ENCODE results near the gene LRG1. TPM values are rescaled to one million over a fixed set of nuclear protein-coding genes. Genes with fewer than 3 reads are reported as not detected.

Gene LRG1
- total and polyA plus RNA-seq, 10 of the 15 experiments (the other 5 are each of a cell fraction or from before 2014, with no cell fraction given), result 0.29 to 4.7 (median 0.58) TPM

- ChIA-PET SMC1A (ENCODE audit: uncharacterized antibody, unreplicated experiment) (interaction anchor here (1.0 to 1.1 kb wide), 2 partner anchors 23 to 66 kb away, joined by 3 read pairs; no protein-coding TSS in a partner anchor), RAD21 (ENCODE audit: unreplicated experiment) (interaction anchor here (2.5 kb wide), 1 partner anchor 70 kb away, joined by 16 read pairs; no protein-coding TSS in a partner anchor), POLR2A (interaction anchor here (0.6 kb wide), 1 partner anchor 15 kb away, joined by 3 read pairs; no protein-coding TSS in a partner anchor), CTCF (interaction anchor here (0.6 to 10.1 kb wide), 11 partner anchors 10 to 1238 kb away, joined by 3 to 94 read pairs (median 3); partner anchors contain the start of gene NRTN)
- no peak overlapping the region for H2AFZ ChIP-seq (ENCODE audit: control insufficient read depth, low read depth, low read length)
- WGBS (ENCODE audit: insufficient coverage, insufficient replicate concordance, low lambda C conversion rate, missing lambda C conversion rate), result 41% methylated on average over 35 of the region's 35 CpGs
- H3K79me2 ChIP-seq (ENCODE audit: control insufficient read depth, insufficient read depth, low read length), result no peaks in the 10 kb centered on the region
- H4K20me1 ChIP-seq (ENCODE audit: control insufficient read depth, insufficient read depth), result no peaks in the 10 kb centered on the region
- H3K4me2 ChIP-seq (ENCODE audit: control insufficient read depth, insufficient read depth), result no peak overlapping the region
- no peaks in the 10 kb centered on the region for H3K36me3 ChIP-seq (ENCODE audit: control insufficient read depth in 2 of 2, insufficient read depth in 2 of 2, low read length in 1 of 2)
- no peaks in the 10 kb centered on the region for H3K9me3 ChIP-seq (replicated peaks; ENCODE audit: control insufficient read depth, insufficient read depth, low read length)
- DNase-seq (ENCODE audit: low read depth, low spot score), result no peak
- no peaks in the 10 kb centered on the region for H3K27me3 ChIP-seq (replicated peaks in 1 of 2; ENCODE audit: control insufficient read depth in 2 of 2, insufficient read depth in 2 of 2, low read length in 1 of 2)
- H3K4me3 ChIP-seq, result no peak overlapping the region
- H3K4me1 ChIP-seq (ENCODE audit: control insufficient read depth, insufficient read depth, low read length), result no peaks in the 10 kb centered on the region
- H3K9ac ChIP-seq (ENCODE audit: control insufficient read depth, insufficient read depth, low read length), result no peak overlapping the region
- FAIRE-seq, result no peak
- no TSS peak for BruUV-seq (replicated peaks)
- TF ChIP-seq IRF4 (IDR thresholded peaks at IDR 0.05; ENCODE audit: low read depth, low read length) (no peak), KDM1A (IDR thresholded peaks at IDR 0.05; ENCODE audit: borderline replicate concordance) (no peak), POU2F2 (IDR thresholded peaks at IDR 0.05; ENCODE audit: borderline replicate concordance, low read depth, low read length) (no peak), SMAD1 (IDR thresholded peaks at IDR 0.05; ENCODE audit: low read depth, partially characterized antibody) (no peak), MEF2B (IDR thresholded peaks at IDR 0.05; ENCODE audit: partially characterized antibody, poor library complexity, severe bottlenecking) (no peak), ESRRA (IDR thresholded peaks at IDR 0.05; ENCODE audit: low read length) (no peak), BHLHE40 (IDR thresholded peaks at IDR 0.05; ENCODE audit: borderline replicate concordance in 1 of 2, low read depth in 2 of 2, low read length in 1 of 2) (no peak), MTA2 (IDR thresholded peaks at IDR 0.05; ENCODE audit: low read depth) (no peak), MYB (IDR thresholded peaks at IDR 0.05; ENCODE audit: borderline replicate concordance, low read depth, low read length) (no peak), TBL1XR1 (IDR thresholded peaks at IDR 0.05; ENCODE audit: low read depth, low read length) (no peak), REST (IDR thresholded peaks at IDR 0.05; ENCODE audit: low read depth, low read length) (no peak), SMARCA5 (IDR thresholded peaks at IDR 0.05) (no peak), SMC3 (IDR thresholded peaks at IDR 0.05; ENCODE audit: borderline replicate concordance, low read length) (no peak), STAT1 (conservative IDR thresholded peaks at IDR 0.05) (no peak), IKZF2 (IDR thresholded peaks at IDR 0.05) (no peak), ZNF207 (IDR thresholded peaks at IDR 0.05; ENCODE audit: borderline replicate concordance) (no peak), HDAC2 (IDR thresholded peaks at IDR 0.05) (no peak)
- TF ChIP-seq, protein P1, sequence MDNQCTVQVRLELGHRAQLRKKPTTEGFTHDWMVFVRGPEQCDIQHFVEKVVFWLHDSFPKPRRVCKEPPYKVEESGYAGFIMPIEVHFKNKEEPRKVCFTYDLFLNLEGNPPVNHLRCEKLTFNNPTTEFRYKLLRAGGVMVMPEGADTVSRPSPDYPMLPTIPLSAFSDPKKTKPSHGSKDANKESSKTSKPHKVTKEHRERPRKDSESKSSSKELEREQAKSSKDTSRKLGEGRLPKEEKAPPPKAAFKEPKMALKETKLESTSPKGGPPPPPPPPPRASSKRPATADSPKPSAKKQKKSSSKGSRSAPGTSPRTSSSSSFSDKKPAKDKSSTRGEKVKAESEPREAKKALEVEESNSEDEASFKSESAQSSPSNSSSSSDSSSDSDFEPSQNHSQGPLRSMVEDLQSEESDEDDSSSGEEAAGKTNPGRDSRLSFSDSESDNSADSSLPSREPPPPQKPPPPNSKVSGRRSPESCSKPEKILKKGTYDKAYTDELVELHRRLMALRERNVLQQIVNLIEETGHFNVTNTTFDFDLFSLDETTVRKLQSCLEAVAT (IDR thresholded peaks at IDR 0.05), result no peak
- in situ Hi-C loops (cut with MboI), result no loop called here
- H3K27ac ChIP-seq (ENCODE audit: control insufficient read depth, insufficient read depth), result no peak overlapping the region
- intact Hi-C loops (cut with micrococcal nuclease; ENCODE audit: unreplicated experiment), result no loop called here
- no peak for ATAC-seq
Observed at GRCh38 chr19:4566402-4567051, 26.7 kb upstream of the LRG1 start.
